Lower lobe of right lung (tissue), 2 donors: ENCODE results near the gene MICU1. TPM values are rescaled to one million over a fixed set of nuclear protein-coding genes. Genes with fewer than 3 reads are reported as not detected.

Experiments
- ATAC-seq, 2 donors: fragments of 200-7000 bp; cut with Tn5 transposase; one replicate each; pipeline ENCODE4 v1.9.1; 2020 to 2022; ENCODE audit warnings: mild to moderate bottlenecking in 2 of 2, moderate library complexity in 2 of 2
- DNase-seq: peaks from one replicate; pipeline ENCODE4 v3.0.0-alpha.2; 2020
- H3K27ac ChIP-seq: fragments of 200-600 bp; one replicate; pipeline ENCODE4 v1.8.0; 2022
- H3K27me3 ChIP-seq: fragments of 200-600 bp; one replicate; pipeline ENCODE4 v1.8.0; 2022; ENCODE audit warnings: low read depth
- H3K36me3 ChIP-seq: fragments of 200-600 bp; one replicate; pipeline ENCODE4 v1.8.0; 2022; ENCODE audit warnings: mild to moderate bottlenecking
- H3K4me1 ChIP-seq: fragments of 200-600 bp; one replicate; pipeline ENCODE4 v1.8.0; 2022
- H3K4me3 ChIP-seq: fragments of 200-600 bp; one replicate; pipeline ENCODE4 v1.8.0; 2022; ENCODE audit warnings: mild to moderate bottlenecking
- H3K9me3 ChIP-seq: fragments of 200-600 bp; one replicate; pipeline ENCODE4 v1.8.0; 2022
- intact Hi-C: fragments of 100-400 bp; cut with DNase I; formaldehyde crosslinking; loops from one replicate; pipeline ENCODE4 v1.11.0; 2022
- total RNA-seq: library from RNA; stranded (reverse); fragmentation: NEBNext Ultra II Directional; extraction: Animal tissue kit (Norgen Biotek cat#: 25700); gene quantifications from one replicate; pipeline ENCODE4 v1.2.1, GENCODE V29; 2021
- TF ChIP-seq, protein P1 (sequence below): fragments of 200-600 bp; IDR thresholded peaks from one replicate; pipeline ENCODE4 v1.8.0; 2022; ENCODE audit warnings: antibody characterized with exemption, mild to moderate bottlenecking
- donor health status: DM: no; HTN: yes; CAD: no; lungs with severe emphysema.

The MICU1 gene
- total RNA-seq, 1 donor from 2014 or later, result 57.1 TPM

DNA sequence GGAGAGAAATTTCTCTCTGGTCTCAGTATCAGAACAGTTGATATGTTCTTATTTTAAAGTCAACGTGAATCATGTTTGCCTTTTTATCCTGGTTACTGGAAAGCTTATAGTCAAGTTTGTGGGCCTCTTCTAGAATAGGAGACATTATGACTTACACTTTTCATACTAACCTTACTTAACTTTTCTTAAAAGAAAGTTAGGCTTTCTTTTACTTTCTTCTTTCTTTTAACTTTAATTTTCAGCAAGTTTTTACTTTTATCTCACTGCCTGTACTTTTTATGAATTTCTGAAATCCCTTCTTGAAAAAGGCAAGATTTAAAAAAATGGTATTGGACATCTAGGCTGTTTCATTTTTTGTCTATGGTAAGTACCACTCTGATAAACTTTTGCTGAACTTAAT, 195.9 kb downstream of the MICU1 start:
- TF ChIP-seq, protein P1, sequence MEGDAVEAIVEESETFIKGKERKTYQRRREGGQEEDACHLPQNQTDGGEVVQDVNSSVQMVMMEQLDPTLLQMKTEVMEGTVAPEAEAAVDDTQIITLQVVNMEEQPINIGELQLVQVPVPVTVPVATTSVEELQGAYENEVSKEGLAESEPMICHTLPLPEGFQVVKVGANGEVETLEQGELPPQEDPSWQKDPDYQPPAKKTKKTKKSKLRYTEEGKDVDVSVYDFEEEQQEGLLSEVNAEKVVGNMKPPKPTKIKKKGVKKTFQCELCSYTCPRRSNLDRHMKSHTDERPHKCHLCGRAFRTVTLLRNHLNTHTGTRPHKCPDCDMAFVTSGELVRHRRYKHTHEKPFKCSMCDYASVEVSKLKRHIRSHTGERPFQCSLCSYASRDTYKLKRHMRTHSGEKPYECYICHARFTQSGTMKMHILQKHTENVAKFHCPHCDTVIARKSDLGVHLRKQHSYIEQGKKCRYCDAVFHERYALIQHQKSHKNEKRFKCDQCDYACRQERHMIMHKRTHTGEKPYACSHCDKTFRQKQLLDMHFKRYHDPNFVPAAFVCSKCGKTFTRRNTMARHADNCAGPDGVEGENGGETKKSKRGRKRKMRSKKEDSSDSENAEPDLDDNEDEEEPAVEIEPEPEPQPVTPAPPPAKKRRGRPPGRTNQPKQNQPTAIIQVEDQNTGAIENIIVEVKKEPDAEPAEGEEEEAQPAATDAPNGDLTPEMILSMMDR, result no peak
- DNase-seq, result no peak
- H3K27me3 ChIP-seq, result no peaks in the 10 kb centered on the region
- ATAC-seq, result no peak
- no peaks in the 10 kb centered on the region for H3K36me3 ChIP-seq
- no peak overlapping the region for H3K4me3 ChIP-seq
- no peaks in the 10 kb centered on the region for H3K9me3 ChIP-seq
- intact Hi-C loops, result no loop called here
- H3K4me1 ChIP-seq, result no peaks in the 10 kb centered on the region
- H3K27ac ChIP-seq, result no peak overlapping the region

DNA sequence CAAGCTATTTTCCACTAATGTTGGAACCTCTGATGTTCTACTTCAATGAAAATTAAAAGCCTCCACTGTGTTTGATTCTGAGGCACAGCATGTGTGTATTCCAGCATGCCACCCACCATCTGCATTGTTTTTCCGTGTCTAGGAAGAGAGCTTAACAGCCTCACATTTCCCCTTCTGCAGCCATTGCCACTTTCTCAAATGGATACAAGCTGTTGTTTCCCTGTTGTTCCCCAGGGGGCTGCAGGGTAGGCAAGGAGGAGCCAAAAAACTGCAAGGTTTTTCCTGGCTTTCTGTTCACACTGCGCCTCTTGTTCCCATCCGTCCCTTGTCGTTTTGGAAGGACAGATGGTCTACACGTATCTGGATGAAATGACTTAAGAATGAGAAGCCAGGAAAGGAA, 198.9 kb downstream of the MICU1 start:
- intact Hi-C loops, result no loop called here
- TF ChIP-seq, protein P1, result no peak
- H3K27me3 ChIP-seq, result no peaks in the 10 kb centered on the region
- no peak for ATAC-seq
- H3K4me1 ChIP-seq, result no peaks in the 10 kb centered on the region
- no peak overlapping the region for H3K27ac ChIP-seq
- peaks cover 4% of the 10 kb centered on the region for H3K36me3 ChIP-seq
- no peak for DNase-seq
- no peaks in the 10 kb centered on the region for H3K9me3 ChIP-seq
- H3K4me3 ChIP-seq, result no peak overlapping the region

DNA sequence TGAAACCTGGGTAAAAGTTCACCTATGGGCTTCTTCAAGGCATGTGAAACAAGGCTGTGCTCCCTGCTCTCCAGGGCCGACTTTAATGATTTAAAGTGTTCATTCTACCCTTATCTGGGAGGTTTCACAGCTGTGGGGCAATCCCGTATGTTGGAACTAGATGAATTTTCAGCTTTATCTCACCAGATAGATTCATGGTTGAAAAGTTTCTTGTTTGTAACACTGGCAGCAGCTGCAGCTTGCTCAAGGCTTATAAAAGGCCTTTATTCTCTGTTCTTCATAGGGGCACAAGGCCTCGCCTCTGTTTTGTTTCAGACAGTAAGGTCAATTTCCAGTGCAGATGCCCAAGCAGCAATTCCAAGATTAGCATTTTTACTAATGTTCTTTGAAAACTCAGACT, 200.7 kb downstream of the MICU1 start:
- Histone ChIP-seq H3K4me1 (no peaks in the 10 kb centered on the region), H3K36me3 (peaks cover 21% of the 10 kb centered on the region), H3K27me3 (no peaks in the 10 kb centered on the region), H3K9me3 (no peaks in the 10 kb centered on the region), H3K27ac (no peak overlapping the region), H3K4me3 (no peak overlapping the region)
- intact Hi-C loops, result no loop called here
- ATAC-seq (no peak), DNase-seq (no peak)
- TF ChIP-seq, protein P1, result no peak

DNA sequence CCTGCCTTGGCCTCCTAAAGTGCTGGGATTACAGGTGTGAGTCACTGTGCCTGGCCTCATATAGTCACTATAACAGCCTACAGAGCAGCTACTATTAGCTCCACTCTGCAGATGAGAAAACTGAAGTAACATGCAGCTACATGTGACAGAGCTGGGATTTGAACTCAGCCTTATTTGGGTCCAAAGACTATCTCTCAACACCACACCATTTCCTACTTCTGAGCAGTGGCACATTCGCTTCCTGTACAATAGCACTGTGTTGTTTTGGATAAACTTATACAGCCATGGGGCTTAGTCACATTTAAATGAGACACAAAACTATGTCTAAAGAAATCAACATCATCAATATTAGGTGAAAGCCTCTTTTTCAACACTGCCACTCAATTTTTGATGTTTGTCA, 201.3 kb downstream of the MICU1 start:
- TF ChIP-seq, protein P1, result no peak
- intact Hi-C loops, result no loop called here
- Histone ChIP-seq H3K4me1 (no peaks in the 10 kb centered on the region), H3K9me3 (no peaks in the 10 kb centered on the region), H3K27ac (no peak overlapping the region), H3K4me3 (no peak overlapping the region), H3K27me3 (no peaks in the 10 kb centered on the region), H3K36me3 (peaks cover 22% of the 10 kb centered on the region)
- DNase-seq (no peak), ATAC-seq (no peak)

DNA sequence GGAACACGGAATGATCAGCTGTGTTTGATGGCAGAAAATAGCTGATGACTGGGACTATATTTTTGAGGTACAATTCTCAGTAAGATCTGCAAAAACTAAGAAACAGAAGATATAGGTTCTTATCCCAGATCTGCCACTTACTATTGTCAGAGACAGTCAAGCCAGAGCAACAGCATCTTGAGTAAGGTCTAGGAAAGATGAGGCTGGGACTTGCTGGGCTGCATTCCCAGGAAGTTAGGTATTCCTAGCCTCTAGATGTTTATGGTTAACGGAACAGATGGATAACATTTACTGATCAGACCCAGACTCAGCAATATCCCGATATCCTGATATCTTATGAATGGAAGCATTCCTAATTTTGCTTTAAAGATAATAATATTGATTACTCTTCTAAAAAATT, 202.5 kb downstream of the MICU1 start:
- TF ChIP-seq, protein P1, result no peak
- Histone ChIP-seq H3K9me3 (no peaks in the 10 kb centered on the region), H3K27ac (no peak overlapping the region), H3K4me1 (no peaks in the 10 kb centered on the region), H3K36me3 (peaks cover 22% of the 10 kb centered on the region), H3K4me3 (no peak overlapping the region), H3K27me3 (no peaks in the 10 kb centered on the region)
- DNase-seq (no peak), ATAC-seq (no peak)
- intact Hi-C loops, result no loop called here
